Activated CD4-positive, alpha-beta T cell treated with anti-CD3 and anti-CD28 coated beads for 24 hours (primary cell): ENCODE measurements around the gene PRKAR1B.
"Not testable (repeated sequence)": the region's sequence is repeated elsewhere in the genome, so short reads cannot be mapped to it uniquely, and the experiment has no call there.

Experiments
- DNase-seq, 2 donors: peaks; one replicate each; pipeline ENCODE4 v3.0.0-alpha.2; 2020; ENCODE audit warnings: low read depth in 2 of 2

The PRKAR1B gene

GRCh38 chr7:756928-757560 lies 30.0 kb upstream of the PRKAR1B start:
- no peak for DNase-seq

DNA sequence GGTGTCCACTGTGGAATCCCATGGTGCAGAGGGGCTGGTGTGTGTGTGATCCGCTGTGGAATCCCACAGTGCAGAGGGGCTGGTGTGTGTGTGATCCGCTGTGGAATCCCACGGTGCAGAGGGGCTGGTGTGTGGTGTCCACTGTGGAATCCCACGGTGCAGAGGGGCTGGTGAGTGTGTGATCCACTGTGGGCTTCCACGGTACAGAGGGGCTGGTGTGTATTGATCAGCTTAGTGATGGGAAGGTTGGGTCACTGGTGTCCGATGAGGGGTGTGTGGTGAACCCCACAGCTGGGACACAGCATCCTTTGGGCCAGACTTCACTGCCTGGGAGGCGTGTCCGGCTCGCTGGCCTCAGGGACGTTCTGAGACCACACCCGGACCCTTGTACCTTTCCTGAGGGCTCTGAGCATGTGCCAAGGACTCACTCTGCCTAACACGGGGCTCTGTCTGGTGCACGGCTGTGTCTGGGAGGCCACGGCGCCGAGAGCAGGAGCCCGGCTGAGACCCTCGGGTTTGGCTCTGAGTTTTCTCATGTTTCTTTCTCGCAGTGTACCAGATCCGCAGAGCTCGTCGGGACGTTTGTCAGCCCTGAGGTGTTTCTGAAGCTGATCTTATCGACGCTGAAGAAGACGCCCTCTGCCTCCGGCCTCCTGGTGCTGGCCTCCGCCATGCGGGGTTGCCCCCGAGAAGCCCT lies 29.3 kb upstream of the PRKAR1B start:
- DNase-seq = no peak

DNA sequence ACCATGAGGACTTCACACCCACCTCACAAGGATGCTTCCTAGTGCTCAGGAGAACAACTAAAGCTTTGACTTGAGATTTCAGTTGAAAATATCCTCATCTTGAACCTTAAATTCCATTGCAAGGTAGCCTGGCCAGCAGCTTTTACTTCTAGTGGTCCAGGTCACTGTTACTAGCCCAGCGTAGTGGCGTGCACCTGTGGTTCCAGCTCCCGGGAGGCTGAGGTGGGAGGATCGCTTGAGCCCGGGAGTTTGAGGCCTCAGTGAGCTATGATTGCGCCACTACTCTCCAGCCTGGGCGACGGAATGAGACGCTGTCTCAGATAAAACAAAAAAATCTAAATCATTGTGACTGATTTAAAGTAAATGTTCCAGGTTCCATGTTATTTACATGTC lies 28.3 kb upstream of the PRKAR1B start:
- DNase-seq = no peak

- DNase-seq = no peak
These were observed 27.7 kb upstream of the PRKAR1B start for GRCh38 chr7:754531-755412.

- DNase-seq = no peak
These were observed 26.1 kb upstream of the PRKAR1B start for GRCh38 chr7:753190-753589.

DNA sequence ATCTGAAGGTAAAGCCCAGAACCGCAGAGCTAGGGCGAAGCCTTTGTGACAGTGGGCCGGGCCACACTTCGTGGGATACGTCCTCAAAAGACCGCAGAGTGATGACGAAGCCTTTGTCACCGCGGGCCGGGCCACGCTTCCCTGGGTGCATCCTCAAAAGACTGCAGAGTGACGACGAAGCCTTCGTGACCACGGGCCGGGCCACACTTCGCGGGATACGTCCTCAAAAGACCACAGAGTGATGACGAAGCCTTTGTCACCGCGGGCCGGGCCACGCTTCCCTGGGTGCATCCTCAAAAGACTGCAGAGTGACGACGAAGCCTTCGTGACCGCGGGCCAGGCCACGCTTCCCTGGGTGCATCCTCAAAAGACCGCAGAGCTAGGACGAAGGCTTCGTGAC lies 25.2 kb upstream of the PRKAR1B start:
- not testable (repeated sequence) for DNase-seq

DNA sequence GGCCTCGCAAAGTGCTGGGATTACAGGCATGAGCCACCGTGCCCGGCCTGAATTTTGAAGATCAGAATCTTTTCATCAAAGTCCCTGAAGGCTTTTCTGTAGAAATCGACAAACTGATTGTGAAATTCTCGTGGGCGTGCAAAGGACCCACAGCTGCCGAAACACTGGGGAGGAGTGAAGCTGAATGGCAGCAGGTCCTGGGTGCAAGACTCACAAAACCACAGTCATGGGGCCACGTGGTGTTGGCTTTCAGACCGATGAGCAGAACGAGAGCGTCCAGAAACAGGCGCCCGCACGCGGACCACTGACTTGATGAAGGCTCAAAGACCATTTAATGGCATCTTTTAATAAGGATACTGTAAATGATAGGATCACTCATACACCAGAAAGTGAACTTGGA lies 24.7 kb upstream of the PRKAR1B start:
- no peak for DNase-seq

DNA sequence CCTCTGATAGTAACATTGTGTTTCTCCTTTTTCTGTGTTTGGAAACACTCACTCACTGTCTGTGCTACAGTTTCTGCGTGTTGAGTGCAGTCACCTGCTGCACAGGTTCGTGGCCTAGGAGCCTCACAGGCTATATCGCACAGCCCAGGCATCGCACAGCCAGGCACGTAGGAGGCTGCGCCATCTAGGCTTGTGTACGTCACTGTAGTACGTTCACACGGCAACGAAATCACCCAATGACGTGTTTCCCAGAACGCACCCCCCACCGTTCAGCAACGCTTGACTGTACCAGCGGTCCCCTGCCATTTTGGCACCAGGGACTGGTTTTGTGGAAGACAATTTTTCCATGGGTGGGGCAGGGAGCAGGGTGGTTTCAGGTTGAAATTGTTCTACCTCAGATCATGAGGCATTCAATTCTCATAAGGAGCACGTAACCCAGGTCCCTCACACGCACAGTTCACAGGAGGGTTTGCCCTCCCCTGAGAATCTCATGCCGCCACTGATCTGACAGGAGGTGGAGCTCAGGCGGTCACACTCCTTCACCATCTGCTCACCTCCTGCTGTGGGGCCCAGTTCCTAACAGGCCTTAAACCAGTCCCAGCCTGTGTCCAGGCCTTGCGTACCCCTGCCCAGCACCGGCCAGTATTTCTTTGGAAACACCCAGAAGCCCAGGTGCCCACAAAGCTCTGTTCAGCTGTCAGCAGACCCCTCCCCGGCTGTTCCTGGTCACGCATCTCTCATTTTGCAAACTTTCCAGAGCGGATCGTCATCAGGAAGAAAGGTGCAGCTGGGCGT lies 23.2 kb upstream of the PRKAR1B start:
- no peak for DNase-seq

GRCh38 chr7:749140-749551 lies 22.1 kb upstream of the PRKAR1B start:
- DNase-seq = no peak

DNA sequence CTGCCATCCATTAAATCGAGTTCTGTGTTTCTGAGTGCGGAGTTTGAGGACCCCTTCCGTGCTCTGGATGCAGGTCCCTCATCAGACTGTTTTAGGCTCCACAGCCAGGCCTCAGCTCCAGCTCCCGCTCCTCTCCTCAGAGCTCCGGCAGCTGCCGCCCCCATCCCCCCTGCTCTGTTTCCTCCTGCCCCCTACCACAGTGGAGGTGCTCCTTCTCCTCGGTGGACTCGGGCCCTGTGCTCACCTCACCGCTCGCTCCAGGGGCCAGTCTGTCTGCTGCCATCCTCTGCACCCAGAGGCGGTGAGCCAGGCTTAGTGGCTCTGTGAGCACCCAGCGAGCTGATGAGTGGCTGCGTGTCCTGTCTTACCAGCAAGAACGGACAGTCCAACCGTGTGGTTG lies 21.4 kb upstream of the PRKAR1B start:
- no peak for DNase-seq

DNA sequence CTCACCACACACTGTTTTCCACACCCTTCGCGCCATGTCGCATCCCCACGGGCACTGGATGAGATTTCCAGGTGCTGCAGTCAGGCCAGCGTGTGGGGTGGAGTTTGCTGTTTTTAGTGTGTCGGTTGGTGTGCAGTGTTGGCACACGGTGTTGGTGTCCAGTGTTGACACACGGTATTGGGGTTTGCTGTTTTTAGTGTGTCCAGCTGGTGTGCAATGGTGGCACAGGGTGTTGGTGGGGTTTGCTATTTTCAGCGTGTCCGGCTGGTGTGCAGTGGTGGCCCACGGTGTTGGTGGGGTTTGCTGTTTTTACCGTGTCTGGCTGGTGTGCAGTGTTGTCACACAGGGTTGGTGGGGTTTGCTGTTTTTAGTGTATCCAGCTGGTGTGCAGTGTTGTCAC lies 20.1 kb upstream of the PRKAR1B start:
- DNase-seq = no peak

DNA sequence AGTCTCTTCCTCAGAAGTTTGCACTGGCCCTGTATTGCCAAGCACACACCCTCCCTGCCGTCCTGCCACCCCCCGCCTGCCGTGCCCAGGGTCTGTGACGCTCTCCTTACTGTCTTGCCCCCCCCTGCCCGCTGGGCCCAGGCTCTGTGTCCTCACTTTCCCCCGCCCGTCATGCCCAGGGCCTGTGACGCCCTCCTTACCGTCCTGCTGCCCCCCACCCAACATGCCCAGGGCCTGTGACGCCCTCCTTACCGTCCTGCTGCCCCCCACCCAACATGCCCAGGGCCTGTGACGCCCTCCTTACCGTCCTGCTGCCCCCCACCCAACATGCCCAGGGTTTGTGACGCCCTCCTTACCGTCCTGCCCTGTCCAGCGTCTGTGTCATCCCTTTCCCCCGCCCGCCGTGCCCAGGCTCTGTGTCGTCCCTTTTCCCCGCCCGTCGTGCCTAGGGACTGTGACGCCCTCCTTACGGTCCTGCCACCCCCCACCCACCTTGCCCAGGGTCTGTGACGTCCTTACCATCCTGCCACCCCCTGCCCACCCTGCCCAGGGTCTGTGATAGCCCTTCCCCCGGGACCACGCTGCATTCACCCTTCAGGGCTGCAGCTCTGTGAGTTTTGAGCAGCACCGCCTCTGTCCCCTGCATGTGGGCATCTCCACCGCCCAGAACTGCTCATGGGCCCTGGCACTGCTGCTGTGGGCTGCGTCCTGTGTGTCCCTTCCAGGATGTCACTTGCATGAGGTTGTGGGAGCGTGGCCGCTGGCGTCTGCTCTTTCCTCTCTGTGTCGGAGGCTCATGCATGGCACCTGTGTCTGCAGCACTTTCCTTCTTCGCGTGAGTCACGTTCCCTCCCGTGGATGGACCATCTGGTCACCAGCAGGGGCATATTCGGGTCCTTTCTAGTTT lies 19.3 kb upstream of the PRKAR1B start:
- DNase-seq = no peak

GRCh38 chr7:745431-746154 lies 18.5 kb upstream of the PRKAR1B start:
- DNase-seq = no peak

- DNase-seq = no peak
These were observed 17.9 kb upstream of the PRKAR1B start for GRCh38 chr7:744854-745430.

- not testable (repeated sequence) for DNase-seq
These were observed 17.0 kb upstream of the PRKAR1B start for GRCh38 chr7:744128-744520.

GRCh38 chr7:743341-744127 lies 16.5 kb upstream of the PRKAR1B start:
- not testable (repeated sequence) for DNase-seq

DNA sequence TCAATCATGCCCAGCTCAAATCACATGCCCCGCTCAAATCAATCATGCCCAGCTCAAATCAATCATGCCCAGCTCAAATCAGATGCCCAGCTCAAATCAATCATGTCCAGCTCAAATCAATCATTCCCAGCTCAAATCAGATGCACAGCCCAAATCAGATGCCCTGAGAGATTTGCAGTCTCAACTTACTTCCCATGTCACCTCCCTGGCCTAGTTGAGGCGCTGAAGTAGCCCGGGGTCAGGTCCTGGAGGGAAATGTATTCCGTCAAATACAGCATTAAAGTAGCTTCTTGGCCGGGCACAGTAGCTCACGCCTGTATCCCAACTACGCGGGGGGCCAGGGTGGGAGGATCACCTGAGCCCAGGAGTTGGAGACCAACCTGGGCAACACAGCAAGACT lies 15.7 kb upstream of the PRKAR1B start:
- no peak for DNase-seq

GRCh38 chr7:741850-742249 lies 14.8 kb upstream of the PRKAR1B start:
- no peak for DNase-seq

DNA sequence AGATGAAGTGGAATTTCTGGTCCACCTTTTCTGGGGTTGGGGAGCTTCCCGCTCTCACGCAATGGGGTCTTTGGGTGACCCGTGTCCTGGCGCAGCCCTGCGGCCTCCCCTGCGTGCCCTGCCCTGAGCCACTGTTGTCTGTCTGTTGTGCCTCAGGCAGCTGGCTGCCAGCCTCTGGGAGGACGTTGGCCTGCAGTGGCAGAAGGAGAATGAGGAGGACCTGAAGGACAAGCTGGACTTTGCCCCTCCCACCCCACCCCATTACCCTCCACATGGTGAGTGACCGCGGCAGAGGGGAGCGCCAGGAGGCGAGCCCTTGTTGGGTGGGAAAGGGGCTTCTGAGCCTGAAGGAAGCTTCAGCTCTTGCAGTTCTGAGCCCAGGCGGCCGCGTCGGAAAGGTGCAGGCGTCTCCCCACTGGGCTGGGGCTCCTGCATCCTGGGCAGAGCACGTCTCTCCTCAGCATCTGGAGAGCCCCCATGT lies 14.2 kb upstream of the PRKAR1B start:
- DNase-seq = no peak
